Pons (tissue), 1 donor: ENCODE measurements around the gene LMCD1.

ENCODE experiments used
- DNase-seq: peaks from one replicate; pipeline ENCODE4 v3.0.0-alpha.2; 2016; ENCODE audit warnings: low spot score

Gene LMCD1

DNA sequence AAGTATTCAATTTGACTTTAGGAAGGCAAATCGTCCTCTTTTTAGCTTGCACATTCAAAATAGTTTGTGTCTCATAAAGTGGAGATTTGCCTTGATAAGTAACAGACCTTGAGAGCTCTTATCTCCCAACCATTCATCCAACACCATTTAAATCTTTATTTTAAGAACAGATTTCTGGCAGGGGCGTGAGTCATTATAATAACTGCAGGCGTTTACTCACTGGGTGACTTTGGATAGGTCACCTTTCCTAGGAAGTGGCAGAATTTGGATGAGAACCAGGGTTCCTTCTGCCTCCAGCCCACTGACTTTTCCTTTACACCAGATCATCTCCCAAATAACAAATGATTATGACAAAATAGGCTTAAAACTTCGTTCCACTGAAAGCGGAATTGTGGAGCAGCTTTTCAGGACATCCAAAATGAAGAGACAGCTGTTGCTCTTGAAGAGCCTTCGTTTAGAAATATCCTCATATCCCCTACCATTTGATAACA, 5.0 kb downstream of the LMCD1 start:
- DNase-seq: no peak

DNA sequence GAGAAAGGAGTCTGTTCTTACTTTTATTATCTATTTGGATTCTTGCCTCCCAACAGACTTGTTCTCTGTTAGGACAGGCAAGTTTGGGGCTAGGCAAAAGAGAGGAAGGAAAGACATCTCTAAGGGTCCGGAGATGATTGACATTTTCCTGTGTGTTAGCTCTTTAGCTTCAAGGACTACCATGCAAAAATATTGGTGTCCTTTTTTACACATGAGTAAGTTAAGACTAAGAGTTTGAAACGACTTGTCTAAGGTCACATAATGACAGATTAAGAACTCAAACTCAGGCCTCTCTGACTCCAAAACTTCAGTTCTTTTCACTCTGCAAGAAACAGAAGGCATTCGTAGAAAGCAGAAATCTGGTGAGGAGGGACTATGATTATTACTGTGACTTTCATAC, 5.9 kb downstream of the LMCD1 start:
- no peak for DNase-seq

DNA sequence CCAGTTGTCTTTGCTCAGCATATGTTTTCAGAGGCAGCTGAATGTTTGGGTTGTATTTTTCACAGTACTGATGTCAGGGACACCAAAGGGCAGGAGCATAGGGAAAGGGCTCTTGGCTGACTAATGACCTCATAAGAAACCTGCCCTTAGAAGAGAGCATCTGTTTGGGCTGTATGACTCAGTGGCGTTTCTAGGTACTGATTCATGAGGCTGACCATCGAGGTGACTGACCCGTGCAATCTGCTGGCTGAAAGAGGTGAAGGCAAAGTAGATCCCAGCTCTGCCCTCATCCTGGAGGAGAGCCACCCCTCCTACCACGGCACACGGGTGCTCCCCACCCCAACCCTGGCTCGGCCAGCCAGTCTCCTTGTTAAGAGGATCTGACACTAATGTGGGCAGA, 8.3 kb downstream of the LMCD1 start:
- DNase-seq: no peak

- DNase-seq: no peak
These were observed 10.6 kb downstream of the LMCD1 start for GRCh38 chr3:8512234-8512633.

- DNase-seq: peak; percentile 39
These were observed 14.5 kb downstream of the LMCD1 start for GRCh38 chr3:8516047-8516661.

DNA sequence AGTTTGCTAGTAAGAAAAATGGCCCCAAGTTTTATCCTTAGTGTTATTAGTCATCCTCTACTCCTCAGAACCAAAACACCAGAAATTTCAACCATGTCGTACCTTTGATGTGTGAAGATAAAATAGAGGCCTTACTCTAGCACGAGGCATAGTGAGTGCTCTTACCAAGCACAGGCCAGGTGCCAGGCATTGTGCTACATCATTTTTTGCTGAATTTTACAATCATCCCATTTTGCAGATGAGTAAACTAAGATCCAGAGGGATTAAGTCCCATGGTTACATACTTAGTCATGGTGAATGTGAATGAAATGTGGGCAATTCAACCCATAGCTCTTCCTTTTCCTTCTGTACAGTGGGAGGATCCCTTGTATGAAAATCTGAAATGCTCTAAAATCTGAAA, 15.2 kb downstream of the LMCD1 start:
- no peak for DNase-seq

DNA sequence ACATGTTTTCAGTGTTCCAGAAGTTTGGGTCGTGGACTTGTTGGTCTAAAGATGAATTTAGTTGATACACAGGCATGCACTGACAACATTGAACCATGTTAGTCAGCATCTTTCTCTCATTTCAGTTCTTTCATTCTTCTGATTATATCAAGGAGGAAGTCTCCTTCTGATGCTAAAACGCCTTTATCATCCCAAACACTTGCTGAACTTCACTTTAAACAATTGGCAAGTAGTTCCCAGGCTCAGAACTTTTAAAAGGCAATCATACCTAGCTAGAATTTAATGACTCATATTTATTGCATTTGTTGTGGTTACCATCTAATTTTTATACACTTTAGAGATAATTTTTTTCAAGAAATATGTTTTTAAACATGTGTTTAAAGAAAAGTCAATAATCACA, 15.9 kb downstream of the LMCD1 start:
- no peak for DNase-seq

GRCh38 chr3:8518138-8518537, 16.5 kb downstream of the LMCD1 start:
- DNase-seq: no peak

- DNase-seq: no peak
These were observed 17.5 kb downstream of the LMCD1 start for GRCh38 chr3:8519156-8519555.

GRCh38 chr3:8519774-8520448, 18.3 kb downstream of the LMCD1 start:
- DNase-seq: no peak

GRCh38 chr3:8520816-8521403, 19.3 kb downstream of the LMCD1 start:
- peak; percentile 57 for DNase-seq

DNA sequence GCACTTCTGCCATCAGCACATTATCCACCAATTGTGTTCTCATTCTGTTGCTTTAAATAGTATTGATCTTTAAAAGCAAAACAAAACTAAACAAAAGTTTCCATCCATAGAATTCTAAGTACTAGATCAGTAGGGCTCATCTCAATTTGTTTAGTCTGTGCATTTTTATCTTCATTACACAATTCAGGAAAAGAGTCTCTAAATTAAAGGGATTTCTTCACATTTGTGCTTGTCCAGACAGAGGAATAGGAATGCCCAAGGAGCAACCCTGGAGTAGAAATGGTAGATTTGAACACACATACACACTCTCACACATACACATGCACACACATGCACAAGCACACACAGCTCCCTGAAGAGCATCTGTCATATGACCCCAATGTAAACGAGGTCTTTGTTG, 21.4 kb downstream of the LMCD1 start:
- peak; percentile 69 for DNase-seq

DNA sequence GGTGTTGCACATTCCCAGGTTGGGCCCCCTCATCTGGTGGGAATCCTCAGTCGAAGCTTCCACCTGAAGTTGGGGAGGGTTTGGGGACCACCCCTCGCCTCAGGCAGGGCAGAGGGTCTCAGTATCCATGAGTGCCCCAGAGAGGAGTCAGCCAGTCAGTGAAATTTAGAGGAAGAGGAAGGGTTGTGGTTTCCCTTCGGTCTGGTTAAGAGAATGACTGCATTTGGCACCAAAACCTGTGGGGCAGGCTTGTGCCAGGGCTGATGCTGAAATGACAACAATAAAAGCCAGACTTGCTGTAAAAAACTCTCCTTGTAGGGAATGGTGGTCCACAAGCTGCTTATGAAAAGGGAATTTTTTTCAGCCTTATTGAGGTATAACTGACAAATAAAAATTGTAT, 22.6 kb downstream of the LMCD1 start:
- DNase-seq: peak; percentile 69

DNA sequence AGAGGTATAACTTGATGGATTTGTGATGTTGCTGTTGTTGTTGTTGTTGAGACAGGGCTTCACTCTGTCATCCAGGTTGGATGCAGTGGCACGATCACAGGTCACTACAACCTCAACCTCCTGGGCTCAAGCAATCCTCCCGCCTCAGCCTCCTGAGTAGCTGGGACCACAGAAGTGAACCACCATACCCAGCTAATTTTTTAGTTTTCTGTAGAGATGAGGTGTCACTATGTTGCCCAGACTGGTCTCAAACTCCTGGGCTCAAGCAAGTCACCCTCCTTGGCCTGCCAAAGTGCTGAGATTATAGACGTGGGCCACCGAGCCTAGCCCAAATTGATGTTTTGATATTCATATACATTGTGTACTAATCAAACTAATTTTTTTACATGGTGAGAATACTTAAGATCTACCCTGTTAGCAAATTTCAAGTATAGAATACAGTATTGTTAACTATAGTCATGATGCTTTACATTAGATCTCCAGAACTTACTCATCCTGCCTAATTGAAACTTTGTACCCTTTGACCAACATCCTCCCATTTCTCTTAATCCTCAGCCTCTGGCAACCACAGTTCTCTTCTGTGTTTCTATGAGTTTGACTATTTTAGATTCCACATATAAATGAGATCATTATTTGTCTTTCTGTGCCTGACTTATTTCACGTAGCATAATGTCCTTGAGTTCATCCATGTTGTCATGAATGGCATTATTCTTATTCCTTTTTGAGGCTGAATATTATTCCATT, 23.2 kb downstream of the LMCD1 start:
- no peak for DNase-seq

- no peak for DNase-seq
These were observed 24.3 kb downstream of the LMCD1 start for GRCh38 chr3:8525893-8526292.

- DNase-seq: peak; percentile 87
These were observed 27.6 kb downstream of the LMCD1 start for GRCh38 chr3:8529181-8529637.

- no peak for DNase-seq
These were observed 28.3 kb downstream of the LMCD1 start for GRCh38 chr3:8529738-8530525.

DNA sequence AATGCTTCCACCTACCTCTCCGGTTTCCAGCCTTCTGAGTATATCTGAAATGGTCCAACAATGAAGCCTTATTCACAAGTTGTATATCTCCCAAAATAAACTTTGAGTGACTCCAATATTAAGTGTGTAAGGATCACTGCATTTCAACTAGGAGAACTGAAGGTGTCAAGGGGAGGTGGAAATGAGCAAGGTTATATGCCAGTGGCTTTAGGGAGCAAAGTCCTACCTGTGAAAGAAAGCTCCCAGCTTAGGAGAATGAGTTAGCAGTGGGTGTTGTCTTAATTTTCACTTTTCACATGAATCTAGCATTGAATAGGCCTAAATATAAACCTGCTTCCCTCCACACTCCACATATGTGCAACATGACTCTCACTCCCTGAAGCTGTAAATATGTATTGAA, 29.0 kb downstream of the LMCD1 start:
- DNase-seq: no peak

- no peak for DNase-seq
These were observed 30.7 kb downstream of the LMCD1 start for GRCh38 chr3:8532251-8532871.

GRCh38 chr3:8536096-8537056, 34.8 kb downstream of the LMCD1 start:
- DNase-seq: no peak
